Activated T-cell treated with anti-CD3 and anti-CD28 coated beads, Interleukin-2, amount 50 U/mL, for 48 hours (primary cell): ENCODE data around the gene U2AF1L4.

Experiments
- DNase-seq, 2 experiments: peaks; one replicate each; pipeline ENCODE4 v3.0.0-alpha.2; 2020

The U2AF1L4 gene, protein sequence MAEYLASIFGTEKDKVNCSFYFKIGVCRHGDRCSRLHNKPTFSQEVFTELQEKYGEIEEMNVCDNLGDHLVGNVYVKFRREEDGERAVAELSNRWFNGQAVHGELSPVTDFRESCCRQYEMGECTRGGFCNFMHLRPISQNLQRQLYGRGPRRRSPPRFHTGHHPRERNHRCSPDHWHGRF

DNA sequence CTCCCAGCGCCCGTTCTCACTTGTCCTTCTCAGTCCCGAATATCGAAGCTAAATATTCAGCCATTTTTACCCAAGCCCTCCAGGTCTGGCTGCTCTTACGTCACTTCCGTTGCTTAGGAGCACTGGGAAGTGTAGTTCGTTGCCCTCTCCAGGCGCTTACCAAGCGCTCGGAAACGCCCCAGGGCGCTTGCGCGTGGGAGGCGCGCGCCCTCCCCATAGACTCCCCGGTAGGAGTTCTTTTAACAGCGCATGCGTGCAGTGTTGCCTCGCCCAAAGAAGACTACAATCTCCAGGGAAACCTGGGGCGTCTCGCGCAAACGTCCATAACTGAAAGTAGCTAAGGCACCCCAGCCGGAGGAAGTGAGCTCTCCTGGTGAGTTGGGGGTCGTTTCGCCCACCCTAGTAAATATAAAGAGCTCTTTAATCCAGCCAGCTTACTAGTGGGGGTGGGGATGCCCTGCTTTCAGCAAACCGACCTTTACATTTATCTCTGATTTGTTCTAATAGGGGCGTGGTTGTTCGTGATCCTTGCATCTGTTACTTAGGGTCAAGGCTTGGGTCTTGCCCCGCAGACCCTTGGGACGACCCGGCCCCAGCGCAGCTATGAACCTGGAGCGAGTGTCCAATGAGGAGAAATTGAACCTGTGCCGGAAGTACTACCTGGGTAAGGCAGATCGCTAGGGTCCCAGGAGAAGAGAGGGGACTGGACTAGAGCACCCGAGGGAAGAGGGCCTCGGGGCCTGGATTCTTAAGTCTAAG is at the start of gene U2AF1L4, which contains the start of gene PSENEN:
TSS of gene U2AF1L4 (minus strand) at position 91 of the 759 bp plus-strand sequence. CDS start at position 64, 27 bp downstream.
TSS of gene PSENEN (plus strand) at position 324 of the 759 bp plus-strand sequence. CDS start at position 604, 280 bp downstream.
- peak; percentile 94 to 96 for DNase-seq

DNA sequence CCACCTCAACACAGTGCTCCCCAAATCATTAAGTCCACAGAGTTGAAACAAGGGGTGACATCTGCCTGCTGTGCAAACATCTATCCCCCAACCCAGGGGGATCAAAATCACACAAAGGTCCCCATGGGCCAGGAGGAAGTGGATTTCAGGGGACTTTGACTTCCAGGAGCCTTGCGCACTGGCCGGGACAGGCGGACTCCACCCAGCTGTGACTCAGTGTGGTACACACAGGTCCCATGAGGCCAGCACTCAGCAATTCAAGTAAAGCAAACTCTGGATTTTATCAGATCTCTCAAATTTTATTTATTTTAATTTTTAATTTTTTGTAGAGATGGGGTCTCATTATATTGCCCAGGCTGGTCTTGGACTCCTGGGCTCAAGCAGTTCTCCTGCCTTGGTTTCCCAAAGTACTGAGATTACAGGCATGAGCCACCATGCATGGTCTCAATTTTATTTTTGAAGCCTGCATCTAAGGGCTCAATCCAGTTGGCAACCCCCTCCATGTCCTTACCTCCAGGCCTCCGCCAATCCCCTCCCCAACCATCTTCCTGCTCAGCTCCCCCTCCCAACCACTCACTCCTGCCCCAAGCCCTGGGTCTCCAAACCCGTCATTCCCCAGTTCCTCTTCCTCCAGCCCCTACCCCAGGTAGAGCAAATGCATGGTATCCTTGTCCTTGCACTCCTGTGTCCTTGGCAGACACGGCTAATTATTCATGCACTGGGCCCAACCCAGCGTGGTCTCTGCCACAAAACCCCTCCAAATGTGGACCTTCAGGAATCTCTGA is 48.4 kb upstream of the U2AF1L4 start:
- no peak for DNase-seq

DNA sequence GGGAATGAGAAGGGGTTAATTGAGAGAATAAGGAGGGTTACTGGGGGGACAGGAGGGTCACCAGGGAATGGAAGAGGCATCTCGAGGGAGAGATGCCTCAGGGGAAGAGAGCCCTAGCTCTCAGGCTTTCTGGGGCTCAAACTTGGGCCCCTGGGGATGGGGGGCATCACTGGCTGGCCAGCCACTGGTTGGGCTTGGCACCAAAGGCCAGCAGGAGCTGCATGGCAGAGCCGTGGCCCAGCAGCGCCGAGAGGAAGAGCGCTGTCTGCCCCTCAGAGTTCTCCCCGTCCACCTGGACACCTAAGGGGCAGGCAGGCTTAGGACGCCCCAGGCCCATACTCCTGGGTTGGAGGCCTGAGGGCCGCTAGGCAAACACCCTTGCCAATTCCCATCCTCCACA is 47.7 kb upstream of the U2AF1L4 start:
- no peak for DNase-seq

DNA sequence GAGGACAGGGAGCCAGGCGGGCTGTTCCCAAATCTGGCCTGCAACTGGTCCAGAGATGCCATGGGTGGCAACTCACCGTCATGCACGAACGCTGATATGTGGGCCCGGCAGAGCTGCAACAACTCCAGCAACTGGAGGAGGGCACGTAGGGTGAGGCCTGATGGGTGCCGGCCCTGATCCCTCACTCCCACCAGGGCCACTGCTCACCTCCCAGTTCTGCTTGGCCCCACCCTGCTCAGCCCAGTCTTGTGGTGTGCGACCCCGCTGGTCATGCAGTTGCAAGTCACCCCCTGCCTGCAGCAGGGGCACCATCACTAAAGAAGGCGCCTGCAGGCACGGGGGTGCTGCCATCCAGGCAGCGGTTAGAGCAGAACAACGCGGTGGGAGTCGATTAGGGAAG is 47.1 kb upstream of the U2AF1L4 start:
- no peak for DNase-seq

DNA sequence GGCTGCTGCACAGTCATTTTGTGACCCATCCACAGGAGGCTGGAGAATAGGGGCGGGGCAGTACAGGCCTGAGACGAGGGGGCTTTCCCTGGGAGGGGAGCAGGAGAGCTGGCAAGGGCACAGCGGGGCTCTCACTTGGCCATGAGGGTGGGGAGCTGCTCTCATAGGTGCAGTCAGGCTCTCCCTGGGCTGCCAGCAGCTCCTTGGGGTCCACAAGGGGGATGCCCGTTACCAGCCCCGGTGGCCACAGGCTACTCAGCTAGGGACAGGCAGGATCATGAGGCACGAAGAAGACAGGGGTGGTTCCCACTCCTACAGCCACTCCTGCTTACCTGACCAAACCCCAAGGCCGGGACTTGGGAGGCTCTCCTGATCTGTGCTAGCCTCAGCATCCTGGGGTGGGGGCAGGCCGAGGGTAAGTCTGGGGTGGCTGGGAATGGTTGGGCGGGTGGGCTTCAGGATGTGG is 46.6 kb upstream of the U2AF1L4 start:
- DNase-seq: no peak

DNA sequence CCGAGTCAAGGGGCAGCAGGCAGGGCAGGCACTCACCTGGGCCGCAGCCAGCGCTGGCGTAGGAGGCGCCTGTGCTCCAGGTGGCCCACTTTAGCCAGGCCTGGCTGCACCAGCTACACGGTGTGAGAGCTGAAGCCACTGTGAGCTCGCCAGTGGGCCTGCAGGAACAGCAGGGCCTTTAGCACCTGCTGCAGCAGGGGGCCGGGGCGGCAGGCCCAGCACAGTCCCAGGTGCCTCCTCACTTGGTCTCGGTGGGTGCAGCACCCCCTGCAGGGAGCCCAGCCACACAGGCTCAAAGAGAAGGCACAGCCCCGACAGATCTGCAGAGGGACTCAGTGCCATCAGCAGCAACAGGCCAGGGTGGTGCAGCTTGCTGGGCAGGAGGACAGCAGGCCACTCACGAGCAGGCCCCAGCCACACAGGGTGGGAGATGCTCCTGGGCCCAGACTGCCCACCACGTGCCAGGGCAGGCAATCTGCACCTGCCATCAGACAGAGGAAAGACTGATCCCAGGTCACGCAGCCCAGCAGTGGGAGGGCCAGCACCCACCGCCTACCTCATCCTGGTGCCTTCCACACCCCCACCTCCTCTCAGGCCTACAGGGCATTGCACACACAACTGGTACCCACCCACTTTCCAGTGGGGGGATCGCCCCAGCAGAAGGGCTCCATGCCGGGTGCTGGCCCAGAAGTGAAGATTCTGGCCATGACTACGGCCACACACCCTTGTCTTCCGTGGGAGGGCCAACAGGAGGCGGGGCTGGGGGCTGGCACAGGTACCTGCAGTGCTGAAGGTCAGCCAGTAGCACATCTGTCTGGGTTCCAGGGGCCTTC is 46.0 kb upstream of the U2AF1L4 start:
- peak; percentile 34 to 47 for DNase-seq

DNA sequence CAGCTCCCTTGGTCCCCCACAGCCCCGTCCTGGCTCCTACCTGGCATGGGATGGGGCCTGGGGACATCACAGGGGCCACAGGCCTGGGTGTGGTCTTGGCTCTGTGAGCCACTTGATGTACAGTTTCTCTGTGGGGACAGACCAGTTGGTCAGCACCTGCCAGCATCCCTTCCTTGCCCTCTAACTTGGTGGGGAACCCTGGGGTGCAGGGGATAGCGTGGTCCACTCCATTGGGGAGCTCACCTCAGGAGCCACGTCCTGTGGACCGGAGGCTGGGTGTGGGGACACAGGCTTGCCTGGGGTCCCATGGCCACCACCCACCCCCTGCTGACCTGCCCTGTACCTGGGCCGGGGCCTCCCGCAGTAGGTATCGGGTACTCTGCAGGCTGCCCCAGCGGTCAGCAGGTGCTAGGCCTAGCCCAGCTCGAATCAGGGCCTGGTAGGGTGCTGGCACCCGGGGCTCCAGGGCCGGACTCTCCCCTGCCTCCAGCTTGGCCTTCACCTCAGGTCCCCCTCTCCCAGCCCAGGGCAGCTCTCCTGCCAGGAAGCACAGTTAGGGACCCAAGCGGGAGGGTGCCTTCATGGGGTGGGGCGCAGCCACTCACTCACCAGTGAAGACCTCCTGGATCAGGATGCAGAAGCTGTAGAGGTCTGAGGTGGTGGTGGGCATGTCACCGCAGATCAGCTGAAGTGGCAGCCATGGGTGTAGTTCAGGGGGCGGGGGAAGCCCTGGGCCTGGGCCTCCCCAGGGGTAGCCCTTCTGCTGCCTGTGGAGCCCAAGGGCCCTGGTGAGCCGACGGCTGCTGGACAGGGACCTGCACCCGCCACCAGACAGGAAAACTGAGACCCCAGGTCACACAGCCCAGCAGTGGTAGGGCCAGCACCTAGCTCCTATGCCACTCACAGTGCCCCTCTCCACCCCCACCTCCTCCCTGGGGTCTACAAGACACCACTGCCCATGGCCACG is 45.0 kb upstream of the U2AF1L4 start:
- DNase-seq: no peak

DNA sequence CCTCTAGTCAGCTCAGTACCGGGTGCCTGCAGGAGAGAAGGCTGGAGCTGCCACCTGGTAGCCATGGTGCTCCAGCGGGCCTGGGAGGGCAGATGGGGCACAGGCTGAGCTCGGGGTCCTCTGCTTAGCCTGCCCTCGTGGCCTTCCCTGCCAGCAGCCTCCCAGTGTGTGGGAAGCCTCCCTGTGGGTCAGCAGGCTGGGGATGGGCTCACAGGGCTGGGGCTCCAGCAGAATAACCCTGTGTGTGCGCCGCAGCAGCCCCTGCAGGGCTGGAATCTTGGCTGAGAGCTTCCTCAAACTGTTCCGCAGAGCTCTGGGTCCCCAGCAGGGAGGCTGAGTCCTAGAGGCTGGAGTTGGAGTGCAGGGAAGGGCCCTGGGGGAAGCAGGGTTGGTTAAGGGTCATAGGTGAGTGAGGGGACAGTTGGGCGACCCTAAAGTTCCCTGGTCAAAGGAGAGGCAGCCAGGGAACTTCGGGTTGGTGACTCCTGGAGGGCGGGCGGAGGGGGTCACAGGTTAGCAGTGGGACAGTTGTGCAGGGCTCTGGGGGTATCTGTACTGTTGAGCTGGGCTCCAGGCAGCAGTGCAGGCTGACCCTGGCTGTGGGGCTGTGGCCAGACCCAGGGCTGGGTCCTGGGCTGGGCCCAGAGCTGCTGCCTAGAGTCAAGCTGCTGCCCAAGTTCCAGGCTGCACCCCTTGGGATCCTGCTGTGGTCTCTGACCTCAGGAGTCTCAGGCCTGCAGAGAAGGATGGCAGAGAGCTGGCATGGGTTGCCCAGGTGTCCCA is 44.2 kb upstream of the U2AF1L4 start:
- DNase-seq: no peak

DNA sequence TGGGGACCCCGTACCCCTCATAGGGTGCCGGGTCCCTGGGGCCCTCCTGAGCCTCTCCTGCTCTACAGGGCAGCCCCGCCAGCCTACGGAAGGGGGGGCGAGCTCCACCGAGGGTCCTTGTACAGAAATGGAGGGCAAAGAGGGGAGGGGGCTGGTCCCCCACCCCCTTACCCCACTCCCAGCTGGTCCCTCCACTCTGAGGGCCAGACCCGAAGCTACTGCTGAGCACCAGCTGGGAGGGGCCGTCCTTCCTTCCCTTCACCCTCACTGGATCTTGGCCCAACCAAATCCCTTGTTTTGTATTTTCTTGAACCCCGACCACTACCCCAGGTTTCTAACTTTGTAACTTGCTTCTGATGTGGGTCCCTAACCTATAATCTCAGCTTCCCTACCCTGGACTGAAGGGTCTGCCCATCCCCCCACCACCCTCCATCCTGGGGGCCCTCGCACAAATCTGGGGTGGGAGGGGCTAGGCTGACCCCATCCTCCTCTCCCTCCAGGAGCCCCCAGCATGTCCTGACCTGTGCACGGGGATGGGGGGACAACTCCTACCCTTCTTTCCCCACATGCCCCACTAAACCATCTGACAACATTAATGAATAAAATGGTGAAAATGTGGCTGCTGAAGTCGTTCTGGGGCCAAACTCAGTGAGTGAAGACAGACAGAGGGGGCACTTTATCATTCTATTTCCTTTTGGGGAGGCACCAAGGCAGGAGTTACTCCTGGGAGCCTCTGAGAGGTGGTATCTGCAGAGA is 43.2 kb upstream of the U2AF1L4 start:
- no peak for DNase-seq

DNA sequence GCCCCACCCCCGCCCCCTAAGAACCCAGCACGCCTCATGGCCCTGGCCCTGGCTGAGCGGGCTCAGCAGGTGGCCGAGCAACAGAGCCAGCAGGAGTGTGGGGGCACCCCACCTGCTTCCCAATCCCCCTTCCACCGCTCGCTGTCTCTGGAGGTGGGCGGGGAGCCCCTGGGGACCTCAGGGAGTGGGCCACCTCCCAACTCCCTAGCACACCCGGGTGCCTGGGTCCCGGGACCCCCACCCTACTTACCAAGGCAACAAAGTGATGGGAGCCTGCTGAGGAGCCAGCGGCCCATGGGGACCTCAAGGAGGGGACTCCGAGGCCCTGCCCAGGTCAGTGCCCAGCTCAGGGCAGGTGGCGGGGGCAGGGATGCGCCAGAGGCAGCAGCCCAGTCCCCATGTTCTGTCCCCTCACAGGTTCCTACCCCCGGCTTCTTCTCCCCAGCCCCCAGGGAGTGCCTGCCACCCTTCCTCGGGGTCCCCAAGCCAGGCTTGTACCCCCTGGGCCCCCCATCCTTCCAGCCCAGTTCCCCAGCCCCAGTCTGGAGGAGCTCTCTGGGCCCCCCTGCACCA is 42.1 kb upstream of the U2AF1L4 start:
- no peak for DNase-seq

DNA sequence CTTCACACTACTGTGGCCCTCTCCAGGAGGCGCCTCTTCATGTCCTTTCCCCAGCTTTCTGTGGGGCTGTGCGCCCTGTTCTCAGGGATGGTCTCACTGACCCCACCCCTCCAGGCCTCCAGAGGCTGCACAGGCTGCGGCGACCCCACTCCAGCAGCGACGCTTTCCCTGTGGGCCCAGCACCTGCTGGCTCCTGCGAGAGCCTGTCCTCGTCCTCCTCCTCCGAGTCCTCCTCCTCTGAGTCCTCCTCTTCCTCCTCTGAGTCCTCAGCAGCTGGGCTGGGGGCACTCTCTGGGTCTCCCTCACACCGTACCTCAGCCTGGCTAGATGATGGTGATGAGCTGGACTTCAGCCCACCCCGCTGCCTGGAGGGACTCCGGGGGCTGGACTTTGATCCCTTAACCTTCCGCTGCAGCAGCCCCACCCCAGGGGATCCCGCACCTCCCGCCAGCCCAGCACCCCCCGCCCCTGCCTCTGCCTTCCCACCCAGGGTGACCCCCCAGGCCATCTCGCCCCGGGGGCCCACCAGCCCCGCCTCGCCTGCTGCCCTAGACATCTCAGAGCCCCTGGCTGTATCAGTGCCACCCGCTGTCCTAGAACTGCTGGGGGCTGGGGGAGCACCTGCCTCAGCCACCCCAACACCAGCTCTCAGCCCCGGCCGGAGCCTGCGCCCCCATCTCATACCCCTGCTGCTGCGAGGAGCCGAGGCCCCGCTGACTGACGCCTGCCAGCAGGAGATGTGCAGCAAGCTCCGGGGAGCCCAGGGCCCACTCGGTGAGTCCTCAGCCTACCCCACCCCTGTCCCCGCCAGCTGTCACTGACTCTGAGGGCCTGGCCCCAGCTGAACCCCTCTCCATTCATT is 41.3 kb upstream of the U2AF1L4 start:
- DNase-seq: no peak

DNA sequence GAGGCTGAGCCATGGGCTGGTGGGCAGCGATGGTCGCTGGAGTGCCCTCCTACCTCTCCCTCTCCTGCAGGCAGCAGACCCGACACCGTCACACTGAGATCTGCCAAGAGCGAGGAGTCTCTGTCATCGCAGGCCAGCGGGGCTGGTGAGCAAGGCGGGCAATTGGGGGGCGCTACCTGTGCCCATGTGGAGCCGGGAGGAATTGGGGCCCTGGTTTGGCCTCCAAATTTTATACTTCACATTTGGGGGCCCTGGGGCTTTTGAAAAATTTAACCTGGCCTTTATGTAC is 40.1 kb upstream of the U2AF1L4 start:
- DNase-seq: no peak

DNA sequence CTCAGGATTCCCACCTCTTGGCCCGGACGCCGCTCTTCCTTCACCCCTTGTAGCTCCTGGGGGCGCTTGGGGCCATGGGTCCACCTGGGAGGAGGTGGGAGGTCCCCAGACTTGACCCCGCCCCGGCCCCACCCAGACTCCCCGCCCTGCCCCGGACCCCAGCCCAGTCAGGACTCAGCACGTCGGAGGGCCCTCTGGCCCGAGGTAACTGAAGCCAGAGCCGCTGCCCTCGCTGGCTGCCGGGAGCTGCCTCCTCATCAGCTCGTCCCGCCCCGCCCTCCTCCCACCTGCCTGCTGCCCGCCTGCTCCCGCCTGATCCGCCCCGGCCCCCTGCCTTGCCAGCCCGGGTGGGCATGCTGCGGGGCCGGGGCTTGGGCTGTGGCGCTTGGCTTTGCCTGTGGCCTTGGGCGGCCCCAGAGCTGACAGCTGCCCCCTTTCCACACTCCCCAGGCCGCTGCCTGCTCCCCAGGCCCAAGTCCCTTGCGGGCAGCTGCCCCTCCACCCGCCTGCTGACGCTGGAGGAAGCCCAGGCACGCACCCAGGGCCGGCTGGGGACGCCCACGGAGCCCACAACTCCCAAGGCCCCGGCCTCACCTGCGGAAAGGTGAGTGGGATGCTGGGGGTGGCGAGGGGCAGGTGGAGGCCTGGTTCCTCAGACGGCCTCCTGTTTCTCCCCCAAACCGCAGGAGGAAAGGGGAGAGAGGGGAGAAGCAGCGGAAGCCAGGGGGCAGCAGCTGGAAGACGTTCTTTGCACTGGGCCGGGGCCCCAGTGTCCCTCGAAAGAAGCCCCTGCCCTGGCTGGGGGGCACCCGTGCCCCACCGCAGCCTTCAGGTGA is 39.5 kb upstream of the U2AF1L4 start:
- no peak for DNase-seq

DNA sequence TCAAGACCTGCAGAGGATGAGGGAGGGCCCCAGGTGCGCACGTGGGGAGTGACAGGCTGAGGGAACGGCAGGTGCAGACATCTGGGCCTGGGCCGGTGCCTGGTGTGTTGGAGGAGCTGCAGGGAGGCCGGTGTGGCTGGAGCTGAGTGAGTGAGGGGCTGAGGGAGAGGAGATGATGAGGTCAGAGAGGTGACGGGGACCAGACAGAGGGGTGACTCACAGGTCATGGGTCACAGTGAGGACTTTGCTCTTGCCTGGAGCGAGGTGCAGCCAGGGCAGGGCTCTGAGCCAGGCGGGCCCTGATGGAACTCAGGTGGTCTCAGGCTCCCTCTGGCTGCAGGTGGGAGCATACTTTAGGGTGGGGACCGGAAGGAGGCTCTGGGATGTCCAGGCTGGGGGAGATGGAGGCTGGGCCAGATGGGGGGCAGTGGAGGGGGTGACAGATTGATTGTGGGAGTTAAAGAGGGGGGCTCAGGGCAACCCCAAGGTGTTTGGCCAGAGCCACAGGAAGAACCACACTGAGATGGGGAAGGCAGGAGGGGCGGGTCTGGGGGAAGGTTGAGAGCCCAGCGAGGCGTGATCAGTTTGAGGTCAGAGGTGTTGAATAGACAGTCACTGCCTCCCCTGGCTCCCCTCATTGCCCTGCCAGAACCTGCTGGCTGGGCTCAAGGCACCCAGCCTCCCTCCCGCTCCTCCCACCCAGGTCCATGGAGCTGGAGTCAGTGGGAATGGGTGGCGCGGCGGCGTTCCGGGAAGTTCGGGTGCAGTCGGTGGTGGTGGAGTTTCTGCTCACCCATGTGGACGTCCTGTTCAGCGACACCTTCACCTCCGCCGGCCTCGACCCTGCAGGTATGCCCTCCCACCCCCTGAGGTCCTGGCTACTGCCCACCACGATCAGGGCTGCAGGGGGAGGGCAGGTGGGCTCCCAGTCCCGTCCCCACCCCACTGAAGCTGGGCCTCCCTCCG is 38.5 kb upstream of the U2AF1L4 start:
- no peak for DNase-seq

DNA sequence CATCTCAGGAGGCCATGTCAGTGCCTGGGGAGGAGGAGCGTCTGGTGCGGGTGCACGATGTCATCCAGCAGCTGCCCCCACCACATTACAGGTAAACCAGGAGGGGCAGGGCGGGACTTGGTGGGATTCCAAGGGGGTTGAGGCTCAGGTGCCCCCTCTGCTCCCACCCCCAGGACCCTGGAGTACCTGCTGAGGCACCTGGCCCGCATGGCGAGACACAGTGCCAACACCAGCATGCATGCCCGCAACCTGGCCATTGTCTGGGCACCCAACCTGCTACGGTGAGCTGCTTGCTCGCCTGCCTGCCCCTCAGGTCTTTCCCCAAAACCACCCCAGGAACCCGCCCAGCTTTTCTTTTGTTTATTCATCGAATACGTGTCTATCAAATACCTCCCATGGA is 37.4 kb upstream of the U2AF1L4 start:
- no peak for DNase-seq

DNA sequence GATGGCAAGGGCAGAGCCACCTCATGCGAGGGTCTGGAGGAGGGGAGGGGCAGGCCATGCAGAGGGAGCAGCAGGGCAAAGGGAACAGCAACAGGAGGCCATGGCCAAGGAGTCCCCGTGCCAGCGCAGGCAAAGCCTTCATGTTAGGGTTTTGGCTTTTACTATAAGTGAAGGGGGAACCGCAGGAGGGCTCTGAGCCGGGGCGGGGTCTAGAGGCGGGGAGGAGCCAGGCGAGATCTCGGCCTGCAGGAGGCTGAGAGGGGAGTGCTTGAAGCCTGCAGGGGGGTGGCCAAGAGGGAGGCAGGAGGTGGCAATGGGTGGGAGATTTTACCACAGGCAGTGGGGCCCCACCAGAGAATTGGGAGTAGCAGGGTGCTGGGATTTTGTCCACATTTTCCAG is 36.4 kb upstream of the U2AF1L4 start:
- no peak for DNase-seq

DNA sequence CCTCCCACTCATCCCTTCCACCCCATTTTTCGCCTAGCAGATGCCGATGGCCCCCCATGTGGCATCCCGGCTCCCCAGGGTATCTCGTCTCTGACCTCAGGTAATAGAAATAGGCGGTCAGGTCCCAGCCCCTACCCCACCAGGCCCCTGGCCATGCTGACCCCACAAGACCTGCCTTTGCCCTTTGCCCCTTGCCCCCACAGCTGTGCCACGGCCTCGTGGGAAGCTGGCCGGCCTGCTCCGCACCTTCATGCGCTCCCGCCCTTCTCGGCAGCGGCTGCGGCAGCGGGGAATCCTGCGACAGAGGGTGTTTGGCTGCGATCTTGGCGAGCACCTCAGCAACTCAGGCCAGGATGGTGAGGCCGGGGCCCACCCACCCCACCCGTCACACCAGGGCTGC is 35.5 kb upstream of the U2AF1L4 start:
- DNase-seq: no peak
